Femur (tissue), 1 donor: ENCODE data around the gene GINS2.

Source experiments
- DNase-seq: peaks from one replicate; pipeline ENCODE4 v3.0.0-alpha.2; 2017

GINS2 gene

DNA sequence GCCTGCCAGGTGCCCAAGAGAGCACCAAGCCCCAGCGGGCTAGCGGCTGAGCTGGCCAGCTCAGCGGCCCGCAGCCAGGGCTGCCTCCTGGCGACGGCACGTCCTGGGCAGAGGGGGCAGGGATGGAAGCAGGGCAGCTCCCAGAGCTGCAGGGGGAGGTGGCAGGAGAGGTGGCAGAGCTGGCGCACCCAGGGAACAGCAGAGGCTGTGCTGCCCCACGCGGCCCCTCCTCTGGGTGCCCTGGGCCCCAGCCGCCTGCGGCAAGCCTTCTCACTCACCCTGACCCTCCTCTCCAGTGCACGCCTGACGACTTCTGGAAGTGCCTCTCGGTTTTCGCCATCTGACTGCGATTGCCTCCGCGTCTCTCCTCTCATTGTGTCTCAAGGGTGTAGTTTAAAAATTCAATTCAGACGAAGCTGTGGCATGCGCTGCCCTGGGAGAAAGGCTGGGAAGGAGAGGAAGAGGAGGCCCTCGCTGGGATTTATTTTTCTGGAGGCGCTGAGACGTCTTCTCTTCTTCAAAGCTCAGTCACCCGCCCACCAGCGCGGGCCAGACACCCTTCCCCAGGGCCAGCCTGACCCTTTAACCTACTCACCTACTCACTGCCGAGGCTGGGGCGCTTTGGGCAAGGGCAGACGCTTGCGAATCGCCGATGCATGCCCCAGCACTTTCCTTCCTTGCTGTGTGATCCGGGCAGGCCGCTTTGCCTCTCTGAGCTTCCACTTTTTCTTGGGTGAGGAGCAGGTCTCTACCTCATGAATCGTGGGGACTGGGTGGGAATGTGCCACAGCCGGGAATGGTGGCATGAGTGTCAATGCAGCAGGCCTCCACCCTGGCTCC is 50.7 kb downstream of the GINS2 start:
- no peak for DNase-seq

GRCh38 chr16:85637061-85637807 is 51.5 kb downstream of the GINS2 start:
- DNase-seq = no peak

- DNase-seq = no peak
Measured at GRCh38 chr16:85636234-85636812, 52.4 kb downstream of the GINS2 start.

DNA sequence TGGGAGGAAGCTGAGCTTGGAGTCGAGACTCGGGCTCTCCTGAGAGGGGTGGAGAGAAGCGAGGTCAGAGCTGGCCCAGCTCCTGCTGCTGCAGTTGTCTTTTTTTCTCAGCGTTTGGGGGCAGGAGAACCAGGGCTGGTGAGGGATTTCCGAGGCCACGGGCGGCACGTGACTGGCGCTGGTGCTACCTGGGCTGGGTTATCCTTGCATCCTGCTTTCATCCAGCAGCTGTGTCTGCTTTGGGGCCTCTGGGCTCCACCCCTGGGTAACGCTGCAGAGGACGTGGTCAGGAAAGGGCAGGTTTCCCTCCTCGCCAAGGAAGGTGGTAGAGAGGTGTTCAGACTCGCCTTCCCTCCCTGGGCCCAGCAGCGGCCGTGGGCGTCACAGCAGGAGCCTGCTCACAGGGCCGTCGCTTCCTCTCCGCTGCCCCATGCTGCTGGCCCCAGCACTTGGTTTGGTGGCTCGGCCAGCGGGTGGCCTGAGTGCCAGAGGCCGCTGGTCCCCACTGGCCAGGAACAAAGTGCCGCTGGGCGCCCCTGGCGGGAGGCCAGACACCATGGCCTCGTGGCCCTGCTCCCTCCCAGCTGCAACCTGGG is 53.1 kb downstream of the GINS2 start:
- no peak for DNase-seq

GRCh38 chr16:85634747-85635544 is 53.8 kb downstream of the GINS2 start:
- no peak for DNase-seq

DNA sequence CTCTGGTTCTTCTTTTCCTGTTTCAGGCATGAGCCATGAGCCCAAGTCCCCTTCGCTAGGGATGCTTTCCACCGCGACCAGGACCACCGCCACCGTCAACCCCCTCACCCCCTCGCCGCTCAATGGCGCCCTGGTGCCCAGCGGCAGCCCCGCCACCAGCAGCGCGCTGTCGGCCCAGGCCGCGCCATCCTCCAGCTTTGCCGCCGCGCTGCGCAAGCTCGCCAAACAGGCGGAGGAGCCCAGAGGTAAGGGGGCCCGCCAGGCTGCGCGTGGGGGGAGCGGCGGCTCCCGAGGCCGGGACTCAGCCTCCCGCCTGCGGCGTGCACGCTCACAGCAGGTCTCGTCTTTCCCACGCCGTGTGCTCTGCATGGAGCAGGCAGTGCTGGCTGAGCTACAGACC is 54.9 kb downstream of the GINS2 start:
- no peak for DNase-seq

DNA sequence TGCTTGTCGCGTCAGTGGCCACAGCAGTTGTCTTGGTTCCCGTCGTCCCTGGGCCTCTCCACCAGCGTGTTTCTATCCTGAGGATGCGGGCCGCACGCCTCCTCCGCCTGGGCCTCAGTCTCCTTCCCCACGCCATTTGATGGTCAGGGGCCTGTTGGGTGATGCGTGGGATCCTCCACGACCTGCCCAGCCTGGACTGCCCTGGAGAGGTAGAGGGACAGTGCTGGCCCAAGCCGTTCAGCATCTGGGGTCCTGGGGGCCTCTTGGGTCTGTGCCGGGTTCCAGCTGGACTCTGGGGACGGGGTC is 55.4 kb downstream of the GINS2 start:
- DNase-seq = no peak

DNA sequence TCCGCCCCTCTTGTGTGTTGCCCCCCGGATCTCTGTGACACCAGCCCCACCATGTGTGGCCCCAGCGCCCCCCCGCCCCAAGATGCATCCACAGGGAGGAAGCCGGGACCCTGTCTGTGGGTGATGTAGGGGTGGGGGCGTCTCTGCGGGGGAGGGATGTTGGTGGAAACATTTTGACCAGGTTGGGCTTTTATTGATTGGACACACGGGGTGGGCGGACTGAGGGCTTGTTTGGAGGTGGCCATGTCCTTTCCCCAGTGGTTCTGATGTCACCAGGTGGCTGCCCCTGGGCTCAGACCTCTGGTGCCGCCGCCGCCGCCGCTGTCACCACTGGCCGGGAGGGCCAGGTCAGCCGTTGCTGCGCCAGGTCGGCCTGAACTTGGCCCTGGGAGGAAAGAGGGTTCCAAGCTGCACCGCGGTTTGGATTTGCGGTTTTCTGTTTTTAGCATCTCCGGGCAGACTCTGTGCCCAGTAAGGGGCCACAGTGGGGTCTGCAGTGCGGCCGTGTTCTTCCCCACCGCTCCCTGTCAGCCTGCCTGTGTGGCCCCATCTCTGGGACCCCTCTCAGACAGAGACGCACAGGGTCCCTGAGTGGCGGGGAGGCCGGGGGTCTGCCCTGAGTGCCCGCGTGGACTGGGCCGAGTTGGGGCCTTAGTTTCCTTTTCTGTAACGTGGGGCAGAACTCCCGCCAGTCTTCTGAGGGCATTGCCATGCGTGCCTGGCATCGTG is 55.9 kb downstream of the GINS2 start:
- no peak for DNase-seq

DNA sequence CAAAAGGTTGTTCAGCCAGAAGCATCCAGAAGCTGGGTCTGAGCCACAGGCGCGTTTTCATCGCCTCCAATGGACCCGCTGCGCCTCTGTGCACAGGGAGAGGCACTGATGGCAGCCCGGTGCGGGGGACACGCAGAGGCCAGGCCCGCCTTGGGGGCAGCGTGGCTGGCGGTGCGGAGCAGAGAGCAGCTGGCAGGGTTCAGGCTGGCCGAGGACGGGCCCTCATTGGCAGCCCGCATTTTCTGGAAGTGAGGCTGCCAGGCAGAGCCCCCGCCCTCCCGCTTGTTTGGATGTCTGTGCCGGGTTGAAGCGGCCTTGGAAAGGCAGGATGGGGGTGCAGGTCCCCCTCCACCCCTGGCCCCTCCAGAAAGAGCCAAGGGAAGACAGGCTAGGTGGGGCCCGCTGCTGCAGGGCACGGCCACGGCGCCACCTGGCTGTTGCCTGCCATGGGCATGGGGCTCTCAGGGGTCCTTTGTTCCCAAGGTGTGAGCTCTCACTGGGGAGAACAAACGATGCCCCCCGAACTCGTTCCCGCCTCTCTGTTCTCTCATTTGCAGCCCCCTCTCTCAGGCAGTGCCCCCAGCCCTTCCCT is 56.9 kb downstream of the GINS2 start:
- DNase-seq = no peak

DNA sequence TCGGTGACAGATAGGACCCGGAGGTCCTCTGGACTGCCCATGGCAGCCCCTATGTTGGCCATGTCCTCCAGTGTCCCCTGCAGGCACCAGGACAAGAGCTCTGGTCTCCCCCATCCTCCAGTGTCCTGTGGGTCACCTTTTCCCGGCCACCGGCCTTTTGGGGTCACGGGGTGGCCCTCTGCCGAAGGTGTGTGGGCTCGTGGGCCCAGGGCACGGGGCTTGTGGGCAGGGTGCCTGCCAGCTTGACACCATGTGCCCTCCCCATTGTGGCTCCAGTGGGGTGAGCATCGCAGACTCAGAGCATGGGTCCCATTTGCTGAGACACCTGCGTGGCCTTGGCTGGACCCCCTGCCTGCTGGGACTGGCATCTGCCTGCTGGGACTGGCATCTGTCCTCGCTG is 57.5 kb downstream of the GINS2 start:
- DNase-seq = no peak

GRCh38 chr16:85629853-85630252 is 58.9 kb downstream of the GINS2 start:
- DNase-seq = no peak

- DNase-seq = no peak
Measured at GRCh38 chr16:85629326-85629725, 59.4 kb downstream of the GINS2 start.

DNA sequence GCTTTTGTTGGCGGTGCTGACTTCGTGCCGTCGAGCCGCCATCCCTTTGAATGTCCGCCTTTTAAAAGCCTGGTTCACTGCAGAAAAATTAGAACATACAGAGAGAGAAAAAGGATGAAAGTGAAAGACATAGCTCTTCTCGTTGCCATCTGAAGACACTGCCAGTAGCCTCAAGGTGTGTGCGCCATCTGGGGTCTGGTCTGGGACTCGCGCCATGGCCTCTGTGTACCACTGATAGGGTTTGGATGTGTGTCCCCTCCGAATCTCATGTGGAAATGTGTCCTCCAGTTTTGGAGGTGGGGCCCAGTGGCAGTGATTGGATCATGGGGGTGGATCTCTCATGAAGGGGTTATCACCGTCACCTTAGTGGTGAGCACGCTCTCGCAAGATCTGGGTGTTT is 60.1 kb downstream of the GINS2 start:
- no peak for DNase-seq

- no peak for DNase-seq
Measured at GRCh38 chr16:85628265-85628556, 60.5 kb downstream of the GINS2 start.

- peak; percentile 49 for DNase-seq
Measured at GRCh38 chr16:85627526-85628264, 61.1 kb downstream of the GINS2 start.

GRCh38 chr16:85627089-85627488 is 61.7 kb downstream of the GINS2 start:
- no peak for DNase-seq
